HL-60 (cell line): Measurements from ENCODE around the gene NFAM1.

Experiments used
- GABPA ChIP-seq: IDR thresholded peaks from 2 replicates; pipeline ENCODE4 v1.6.1; 2012; ENCODE audit warnings: low read depth
- POLR2AphosphoS5 ChIP-seq: IDR thresholded peaks from 2 replicates; pipeline ENCODE4 v1.6.1; 2012; ENCODE audit warnings: low read depth
- TF ChIP-seq, protein P1 (sequence below): IDR thresholded peaks from one replicate; pipeline ENCODE4 v1.5.1; 2011; ENCODE audit warnings: low read length, control low read depth, inconsistent platforms; ENCODE audit not compliant: insufficient read depth

DNA sequence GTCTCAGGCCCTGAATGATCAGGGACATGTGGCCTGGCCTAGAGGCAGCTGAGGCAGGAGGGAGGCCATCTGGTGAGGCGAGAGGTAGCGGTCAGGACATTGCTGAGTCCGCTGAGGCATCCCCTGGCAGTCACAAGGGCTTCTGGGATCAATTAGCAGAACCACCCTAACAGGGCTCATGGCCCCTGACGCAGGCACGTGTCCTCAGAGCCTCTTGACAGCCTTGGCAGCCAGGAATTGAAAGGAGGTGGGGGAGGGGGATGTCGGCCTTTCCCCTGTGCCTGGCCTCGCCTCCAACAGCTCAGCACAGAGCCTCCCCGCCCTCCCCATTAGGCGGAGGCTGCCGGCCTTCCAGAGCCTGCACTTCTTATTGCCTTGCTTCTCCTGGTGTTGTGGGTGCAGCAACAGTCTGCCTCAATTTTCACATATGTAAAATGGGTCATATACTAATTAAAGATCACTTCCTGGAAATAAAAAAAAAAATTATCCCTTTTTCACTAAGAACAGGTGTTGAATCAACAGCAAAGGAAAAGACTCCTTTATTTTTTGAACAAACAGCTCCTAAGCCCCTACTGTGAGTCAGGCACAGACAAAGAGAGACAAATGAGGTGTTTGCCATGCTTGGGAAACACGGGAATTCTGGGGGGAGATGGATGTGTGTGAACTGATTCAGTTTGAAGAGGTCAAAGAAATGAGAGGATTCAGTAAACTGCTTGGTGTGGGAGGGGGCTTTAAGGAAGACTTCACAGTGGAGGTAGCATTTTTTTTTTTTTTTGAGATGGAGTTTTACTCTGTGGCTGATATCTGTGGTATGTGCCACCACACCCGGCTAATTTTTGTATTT lies 55.3 kb downstream of the NFAM1 start:
- TF ChIP-seq, protein P1, sequence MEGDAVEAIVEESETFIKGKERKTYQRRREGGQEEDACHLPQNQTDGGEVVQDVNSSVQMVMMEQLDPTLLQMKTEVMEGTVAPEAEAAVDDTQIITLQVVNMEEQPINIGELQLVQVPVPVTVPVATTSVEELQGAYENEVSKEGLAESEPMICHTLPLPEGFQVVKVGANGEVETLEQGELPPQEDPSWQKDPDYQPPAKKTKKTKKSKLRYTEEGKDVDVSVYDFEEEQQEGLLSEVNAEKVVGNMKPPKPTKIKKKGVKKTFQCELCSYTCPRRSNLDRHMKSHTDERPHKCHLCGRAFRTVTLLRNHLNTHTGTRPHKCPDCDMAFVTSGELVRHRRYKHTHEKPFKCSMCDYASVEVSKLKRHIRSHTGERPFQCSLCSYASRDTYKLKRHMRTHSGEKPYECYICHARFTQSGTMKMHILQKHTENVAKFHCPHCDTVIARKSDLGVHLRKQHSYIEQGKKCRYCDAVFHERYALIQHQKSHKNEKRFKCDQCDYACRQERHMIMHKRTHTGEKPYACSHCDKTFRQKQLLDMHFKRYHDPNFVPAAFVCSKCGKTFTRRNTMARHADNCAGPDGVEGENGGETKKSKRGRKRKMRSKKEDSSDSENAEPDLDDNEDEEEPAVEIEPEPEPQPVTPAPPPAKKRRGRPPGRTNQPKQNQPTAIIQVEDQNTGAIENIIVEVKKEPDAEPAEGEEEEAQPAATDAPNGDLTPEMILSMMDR, result no peak
- TF ChIP-seq GABPA, result no peak
- no peak; the same call in 1 of the 2 replicates for TF ChIP-seq POLR2AphosphoS5
